Kidney epithelial cell (primary cell): ENCODE results near the gene SPRR1A. TPM values are rescaled to one million over a fixed set of nuclear protein-coding genes. Genes with fewer than 3 reads are reported as not detected.
"Not testable (repeated sequence)": the region's sequence is repeated elsewhere in the genome, so short reads cannot be mapped to it uniquely, and the experiment has no call there.

ENCODE experiments used
- DNase-seq: peaks from one replicate; pipeline ENCODE4 v3.0.0-alpha.2; 2010; ENCODE audit warnings: low read depth
- H3K27me3 ChIP-seq: 2 replicates; pipeline ENCODE4 v1.6.0; 2011; ENCODE audit warnings: low read length; ENCODE audit not compliant: control insufficient read depth, insufficient read depth
- H3K36me3 ChIP-seq: 2 replicates; pipeline ENCODE4 v1.5.1; 2011; ENCODE audit warnings: low read length; ENCODE audit not compliant: control insufficient read depth, insufficient read depth
- H3K4me3 ChIP-seq: 2 replicates; pipeline ENCODE4 v1.5.1; 2011; ENCODE audit warnings: low read depth, mild to moderate bottlenecking, control low read depth, low read length
- total RNA-seq: library from RNA; depleted of rRNA; stranded (reverse); fragments of >200 nt; gene quantifications from 2 replicates; pipeline ENCODE4 v1.2.3, GENCODE V29; 2015
- TF ChIP-seq, protein P1 (sequence below): IDR thresholded peaks from 2 replicates; pipeline ENCODE4 v1.5.1; 2011; ENCODE audit warnings: mild to moderate bottlenecking, moderate library complexity, low read length, control low read depth, inconsistent platforms; ENCODE audit not compliant: insufficient read depth, poor library complexity, severe bottlenecking

SPRR1A gene
- total RNA-seq, 1 donor from 2014 or later: not detected

GRCh38 chr1:152999818-153000217 is 15.9 kb downstream of the SPRR1A start:
- Histone ChIP-seq H3K36me3 (no peaks in the 10 kb centered on the region), H3K27me3 (no peaks in the 10 kb centered on the region), H3K4me3 (no peak overlapping the region)
- TF ChIP-seq, protein P1, sequence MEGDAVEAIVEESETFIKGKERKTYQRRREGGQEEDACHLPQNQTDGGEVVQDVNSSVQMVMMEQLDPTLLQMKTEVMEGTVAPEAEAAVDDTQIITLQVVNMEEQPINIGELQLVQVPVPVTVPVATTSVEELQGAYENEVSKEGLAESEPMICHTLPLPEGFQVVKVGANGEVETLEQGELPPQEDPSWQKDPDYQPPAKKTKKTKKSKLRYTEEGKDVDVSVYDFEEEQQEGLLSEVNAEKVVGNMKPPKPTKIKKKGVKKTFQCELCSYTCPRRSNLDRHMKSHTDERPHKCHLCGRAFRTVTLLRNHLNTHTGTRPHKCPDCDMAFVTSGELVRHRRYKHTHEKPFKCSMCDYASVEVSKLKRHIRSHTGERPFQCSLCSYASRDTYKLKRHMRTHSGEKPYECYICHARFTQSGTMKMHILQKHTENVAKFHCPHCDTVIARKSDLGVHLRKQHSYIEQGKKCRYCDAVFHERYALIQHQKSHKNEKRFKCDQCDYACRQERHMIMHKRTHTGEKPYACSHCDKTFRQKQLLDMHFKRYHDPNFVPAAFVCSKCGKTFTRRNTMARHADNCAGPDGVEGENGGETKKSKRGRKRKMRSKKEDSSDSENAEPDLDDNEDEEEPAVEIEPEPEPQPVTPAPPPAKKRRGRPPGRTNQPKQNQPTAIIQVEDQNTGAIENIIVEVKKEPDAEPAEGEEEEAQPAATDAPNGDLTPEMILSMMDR: no peak
- no peak for DNase-seq

- no peaks in the 10 kb centered on the region for H3K36me3 ChIP-seq
- no peaks in the 10 kb centered on the region for H3K27me3 ChIP-seq
- TF ChIP-seq, protein P1: no peak
- no peak for DNase-seq
- no peak overlapping the region for H3K4me3 ChIP-seq
Observed at GRCh38 chr1:153000294-153000693, 16.4 kb downstream of the SPRR1A start.

- TF ChIP-seq, protein P1: no peak
- H3K27me3 ChIP-seq: no peaks in the 10 kb centered on the region
- H3K4me3 ChIP-seq: no peak within 1 kb of the TSS
- no peaks in the 10 kb centered on the region for H3K36me3 ChIP-seq
- DNase-seq: no peak
Observed at GRCh38 chr1:153001382-153001781, 17.5 kb downstream of the SPRR1A start, which contains the start of gene SPRR3. Gene SPRR3 (plus strand): TSS chr1:153001749. CDS start chr1:153003021, 1,272 bp downstream.

DNA sequence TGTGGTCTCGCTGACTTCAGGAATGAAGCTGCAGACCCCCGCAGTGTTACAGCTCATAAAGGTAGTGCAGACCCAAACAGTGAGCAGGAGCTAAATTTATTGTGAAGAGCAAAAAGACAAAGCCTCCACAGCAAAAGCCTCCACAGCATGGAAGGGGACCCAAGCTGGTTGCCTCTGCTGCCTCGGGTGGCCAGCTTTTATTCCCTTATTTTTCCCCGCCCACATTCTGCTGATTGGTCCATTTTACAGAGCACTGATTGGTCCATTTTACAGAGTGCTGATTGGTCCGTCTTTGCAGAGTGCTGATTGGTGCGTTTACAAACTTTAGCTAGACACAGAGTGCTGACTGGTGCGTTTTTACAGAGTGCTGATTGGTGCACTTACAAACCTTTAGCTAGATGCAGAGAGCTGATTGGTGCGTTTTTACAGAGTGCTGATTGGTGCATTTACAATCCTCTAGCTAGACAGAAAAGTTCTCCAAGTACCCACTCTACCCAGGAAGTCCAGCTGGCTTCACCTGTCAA is 27.4 kb downstream of the SPRR1A start:
- DNase-seq, H3K36me3 ChIP-seq, H3K4me3 ChIP-seq, H3K27me3 ChIP-seq: not testable (repeated sequence)

DNA sequence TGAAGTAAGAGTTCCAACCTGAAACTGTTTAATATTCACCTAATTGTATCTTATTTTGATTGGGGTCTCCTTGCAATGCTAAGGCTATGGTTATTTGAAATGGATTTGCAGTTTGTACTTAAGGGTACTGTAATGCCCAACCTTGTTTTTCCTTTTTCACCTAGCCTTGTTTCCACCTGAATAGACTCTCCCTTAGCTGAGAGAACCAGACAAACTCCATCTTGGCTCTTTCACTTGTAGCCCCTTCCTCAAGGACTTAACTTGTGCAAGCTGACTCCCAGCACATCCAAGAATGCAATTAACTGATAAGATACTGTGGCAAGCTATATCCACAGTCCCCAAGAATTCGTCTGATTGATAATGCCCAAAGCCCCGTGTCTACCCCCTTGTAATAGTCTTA is 37.9 kb downstream of the SPRR1A start:
- not testable (repeated sequence) for H3K36me3 ChIP-seq, DNase-seq, H3K27me3 ChIP-seq

DNA sequence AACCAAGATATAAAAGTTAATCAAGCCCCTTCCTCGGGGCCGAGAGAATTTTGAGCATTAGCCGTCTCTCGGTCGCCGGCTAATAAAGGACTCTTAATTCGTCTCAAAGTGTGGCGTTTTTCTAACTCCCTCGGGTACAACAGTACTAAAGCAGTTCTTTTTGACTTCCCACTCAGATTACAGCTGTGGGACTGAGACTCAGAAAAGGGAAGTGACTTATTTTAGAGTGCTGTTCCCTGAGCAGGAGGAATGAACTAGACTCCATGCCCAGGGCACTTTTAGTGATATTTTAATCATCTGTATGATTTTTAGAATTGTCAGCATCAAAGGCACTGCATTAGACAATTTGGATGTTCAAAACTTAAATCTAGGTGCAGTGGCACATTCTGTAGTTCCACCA is 38.5 kb downstream of the SPRR1A start:
- not testable (repeated sequence) for H3K36me3 ChIP-seq, H3K27me3 ChIP-seq, DNase-seq, H3K4me3 ChIP-seq

More for the DNA sequence above, 37.9 kb downstream of the SPRR1A start:
- H3K4me3 ChIP-seq: not testable (repeated sequence)

- TF ChIP-seq, protein P1: no peak
- Histone ChIP-seq H3K36me3 (no peaks in the 10 kb centered on the region), H3K4me3 (no peak overlapping the region), H3K27me3 (no peaks in the 10 kb centered on the region)
- no peak for DNase-seq
Observed at GRCh38 chr1:153023109-153023508, 39.2 kb downstream of the SPRR1A start.
